Glomerular visceral epithelial cell (primary cell): ENCODE measurements around the gene PGA5.

ENCODE experiments used
- DNase-seq: peaks from one replicate; pipeline ENCODE4 v3.0.0-alpha.2; 2016; ENCODE audit errors: extremely low spot score

Gene PGA5

DNA sequence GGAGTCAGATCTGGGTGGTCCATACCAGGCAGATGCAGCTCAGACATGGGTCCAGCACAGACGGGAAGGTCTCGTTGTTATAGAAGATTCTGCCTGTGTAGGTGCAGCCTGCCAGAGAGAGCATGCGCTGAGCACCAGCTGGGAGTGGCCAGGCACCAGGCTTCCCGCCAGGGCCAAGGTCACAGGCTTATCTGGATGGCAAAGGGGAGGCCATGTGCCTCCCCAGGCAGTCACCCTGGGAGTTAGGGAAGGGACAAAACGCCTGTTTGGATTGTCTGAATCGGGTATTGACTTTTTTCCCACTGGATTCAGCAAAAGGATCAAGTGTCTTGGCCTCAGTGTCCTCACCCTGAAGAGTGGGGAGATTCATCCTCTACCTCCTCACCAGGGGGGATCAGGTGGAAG, 26.5 kb downstream of the PGA5 start:
- no peak for DNase-seq

DNA sequence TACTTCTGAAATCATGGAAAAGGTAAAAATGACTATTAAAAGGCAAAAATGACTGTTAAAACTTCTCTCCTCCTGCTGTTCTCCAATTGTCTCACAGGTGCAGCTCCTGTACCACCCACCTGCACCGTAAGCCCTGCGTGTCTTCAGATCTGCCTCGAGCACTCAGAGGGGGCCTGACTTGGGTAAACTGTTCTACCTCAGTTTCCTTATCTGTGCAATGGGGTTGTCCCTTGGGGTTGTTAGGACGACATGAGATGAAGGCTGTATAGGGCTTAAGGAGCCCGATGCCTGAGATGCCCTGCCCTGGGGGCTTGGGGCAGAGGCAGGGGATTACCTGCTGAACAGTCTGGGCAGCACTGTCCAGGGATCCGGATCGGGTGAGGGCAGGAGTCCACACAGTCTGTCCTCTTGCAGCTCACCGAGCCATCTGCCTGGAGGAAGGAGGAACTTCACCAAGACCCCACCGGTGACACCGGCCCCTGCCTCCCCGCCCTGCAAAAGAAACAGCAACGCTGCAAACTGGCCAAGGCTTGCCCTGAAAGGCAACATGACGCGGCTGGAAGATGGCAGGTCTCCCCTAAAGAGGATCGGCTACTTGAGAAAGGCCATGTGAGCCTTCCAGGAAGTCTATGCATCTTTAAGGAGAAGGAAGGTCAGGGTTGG, 27.7 kb downstream of the PGA5 start:
- no peak for DNase-seq

DNA sequence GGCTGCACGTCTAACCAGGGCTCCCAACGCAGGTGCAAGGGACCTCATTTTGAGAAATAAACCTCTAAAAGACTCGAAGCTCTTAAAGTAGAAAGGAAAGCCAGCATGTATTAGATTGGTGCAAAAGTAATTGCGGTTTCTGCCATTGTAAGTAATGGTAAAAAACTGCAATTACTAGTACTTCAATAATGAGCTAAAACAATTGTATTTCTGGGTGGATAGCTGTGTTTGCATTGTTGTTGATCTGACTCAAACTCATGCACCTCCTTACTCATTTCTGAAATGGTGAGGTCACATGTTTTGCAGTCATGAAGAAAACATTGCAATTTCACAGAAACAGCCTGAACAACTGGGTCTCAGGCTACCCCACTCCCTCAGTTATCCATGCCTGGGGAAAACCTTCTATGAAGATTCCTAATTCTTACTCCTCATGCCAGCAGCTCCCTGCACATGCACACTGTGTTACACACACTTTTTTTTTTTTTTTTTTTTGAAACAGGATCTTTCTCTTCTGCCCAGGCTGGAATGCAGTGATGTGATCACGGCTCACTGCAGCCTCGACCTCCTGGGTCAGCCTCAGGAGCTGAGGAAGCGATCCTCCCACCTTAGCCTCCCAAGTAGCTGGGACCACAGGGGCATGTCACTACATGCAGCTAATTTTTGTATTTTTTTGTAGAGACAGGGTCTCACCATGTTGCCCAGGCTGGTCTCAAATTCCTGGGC, 29.5 kb downstream of the PGA5 start:
- no peak for DNase-seq

DNA sequence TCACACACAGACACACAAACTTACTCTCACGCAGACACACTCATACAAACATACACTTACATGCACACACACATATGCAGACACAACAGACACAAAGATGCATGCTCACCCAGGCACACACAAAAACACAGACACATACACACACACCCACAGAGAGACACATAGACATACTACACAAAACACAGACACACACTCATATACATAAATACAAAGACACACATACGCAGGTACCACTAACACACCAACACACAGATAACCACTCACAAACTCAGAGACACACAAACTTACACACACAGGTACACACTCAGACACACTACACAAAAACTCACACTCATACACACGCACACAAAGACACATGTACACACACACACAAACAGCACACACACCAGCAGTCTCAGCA, 31.8 kb downstream of the PGA5 start:
- no peak for DNase-seq

DNA sequence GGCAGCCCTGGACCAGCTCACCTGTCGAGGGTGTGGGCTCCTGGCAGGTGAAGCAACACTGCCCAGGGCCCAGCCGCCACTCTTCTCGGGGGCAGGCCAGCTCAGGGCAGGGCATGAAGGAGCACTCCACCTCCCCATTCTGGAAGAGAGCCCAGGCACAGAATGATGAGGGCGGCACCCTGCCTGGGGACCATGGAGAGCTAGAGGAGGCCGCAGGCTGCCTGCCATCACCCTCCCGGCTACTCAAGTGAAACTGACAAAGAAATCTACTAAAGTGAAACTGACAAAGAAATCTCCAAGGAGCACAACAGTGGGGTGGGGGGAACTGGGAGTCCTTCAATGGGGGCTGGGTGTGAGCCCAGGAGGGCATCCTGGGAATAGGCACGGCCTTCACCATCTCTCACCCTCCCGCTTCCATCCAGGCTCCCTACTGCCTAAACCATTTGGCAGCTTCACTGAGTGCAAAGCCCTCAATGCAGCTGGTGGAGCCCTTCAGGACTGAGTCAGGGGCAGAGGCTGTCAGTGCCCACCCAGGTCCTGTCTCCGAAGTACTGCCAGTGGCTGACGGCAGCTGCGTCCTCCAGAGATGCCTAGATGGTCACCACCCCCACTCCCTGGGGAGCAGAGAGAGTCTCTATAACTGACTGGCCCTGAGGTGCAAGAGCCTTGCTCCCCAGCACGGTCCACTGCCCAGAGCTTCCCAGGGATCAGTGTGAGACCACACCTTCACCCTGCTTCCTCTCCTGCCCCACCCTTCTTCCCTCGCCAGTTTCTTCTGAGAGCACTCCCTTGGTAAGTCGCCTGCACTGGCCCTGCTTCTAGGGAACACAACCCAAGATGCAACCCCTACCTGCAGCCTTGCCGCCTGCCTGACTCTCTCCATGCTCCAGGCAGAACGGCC, 32.5 kb downstream of the PGA5 start:
- DNase-seq: no peak

DNA sequence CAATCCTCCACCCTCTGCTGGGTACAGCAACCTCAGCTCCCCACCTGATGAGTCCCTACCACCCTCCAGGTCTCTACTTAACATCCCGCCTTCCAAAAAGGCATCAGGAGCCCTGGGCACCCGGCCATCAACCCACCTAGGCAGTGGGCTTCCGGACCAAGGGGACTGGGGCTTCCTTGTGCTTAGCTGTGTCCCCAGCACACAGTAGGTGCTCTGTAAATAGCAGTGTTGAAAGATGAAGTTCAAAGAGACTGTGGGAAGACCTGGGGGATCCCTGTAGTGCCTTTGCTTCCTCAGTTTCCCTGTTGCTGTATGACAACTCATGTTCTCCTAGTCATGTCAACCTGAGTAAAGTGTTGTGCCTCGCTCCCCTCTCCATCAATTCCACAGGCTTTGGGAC, 33.1 kb downstream of the PGA5 start:
- no peak for DNase-seq

DNA sequence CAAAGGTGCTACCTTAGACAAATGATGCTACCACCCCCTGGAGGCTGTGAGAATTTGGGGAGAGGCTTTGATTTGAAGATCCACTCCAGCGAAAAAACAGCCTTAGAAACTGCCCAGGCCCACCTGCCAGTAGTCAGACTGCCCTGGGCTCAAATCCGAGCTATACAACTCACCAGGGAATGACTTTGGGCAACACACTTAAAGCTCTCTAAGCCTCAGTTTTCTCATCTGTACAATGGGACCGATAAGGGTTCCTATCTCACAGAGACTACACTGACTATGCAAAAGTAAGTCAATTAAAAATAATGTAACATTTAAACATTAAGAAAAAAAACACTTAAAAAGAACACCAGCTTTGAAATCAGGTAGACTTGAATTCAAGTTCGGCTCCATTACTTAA, 34.2 kb downstream of the PGA5 start:
- no peak for DNase-seq

DNA sequence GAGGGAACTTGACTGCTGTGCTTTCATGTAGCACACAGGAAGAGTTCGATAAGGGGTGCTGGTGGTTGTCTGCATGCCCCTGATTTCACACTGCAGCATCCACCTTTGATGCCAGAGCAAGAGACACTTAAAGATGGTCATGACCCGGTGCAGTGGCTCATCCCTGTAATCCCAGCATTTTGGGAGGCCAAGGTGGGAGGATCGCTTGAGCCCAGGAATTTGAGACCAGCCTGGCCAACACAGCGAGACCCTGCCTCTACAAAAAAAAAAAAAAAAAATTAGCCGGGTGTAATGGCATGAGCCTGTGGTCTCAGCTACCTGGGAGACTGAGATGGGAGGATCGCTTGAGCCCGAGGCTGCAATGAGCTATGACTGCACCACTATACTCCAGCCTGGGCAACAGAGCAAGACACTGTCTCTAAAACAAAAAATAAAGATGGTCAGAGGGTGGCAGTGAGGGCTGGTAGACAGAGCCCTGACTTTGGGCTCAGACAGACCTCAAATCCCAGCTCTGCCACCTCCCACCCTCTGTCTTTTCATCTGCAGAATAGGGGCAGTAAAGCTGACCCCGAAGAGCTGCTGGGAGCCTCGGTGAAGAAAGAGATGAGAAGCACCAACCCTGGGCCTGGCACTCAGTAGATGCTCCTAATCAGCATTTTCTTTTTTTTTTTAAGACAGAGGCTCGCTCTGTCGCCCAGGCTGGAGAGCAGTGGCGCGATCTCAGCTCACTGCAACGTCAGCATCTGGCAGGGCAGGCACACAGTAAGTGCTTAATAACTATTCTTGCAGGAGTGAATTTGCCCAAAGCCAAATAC, 36.4 kb downstream of the PGA5 start:
- no peak for DNase-seq

DNA sequence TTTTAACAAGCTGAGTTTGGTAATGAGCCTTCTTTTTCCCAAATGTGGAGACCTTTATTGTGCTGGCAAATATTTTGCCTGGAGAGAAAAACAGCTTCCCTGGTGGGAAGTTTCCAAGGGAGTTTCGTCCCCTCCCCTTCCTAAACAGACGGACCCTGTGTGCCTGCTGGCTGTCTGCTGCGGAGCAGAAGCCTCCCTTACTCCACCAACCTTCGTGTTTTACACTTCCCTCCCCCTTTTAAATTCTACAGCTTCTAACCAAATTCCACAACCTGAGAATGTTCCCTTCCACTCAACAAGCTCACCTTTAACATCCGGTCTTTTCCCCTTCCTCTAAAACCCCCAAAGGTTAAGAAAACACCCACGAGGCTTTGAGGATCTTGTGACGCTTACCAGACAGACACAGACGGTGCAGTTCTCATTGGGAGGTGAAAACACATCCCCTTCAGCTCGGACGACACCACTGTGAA, 37.1 kb downstream of the PGA5 start:
- DNase-seq: no peak

DNA sequence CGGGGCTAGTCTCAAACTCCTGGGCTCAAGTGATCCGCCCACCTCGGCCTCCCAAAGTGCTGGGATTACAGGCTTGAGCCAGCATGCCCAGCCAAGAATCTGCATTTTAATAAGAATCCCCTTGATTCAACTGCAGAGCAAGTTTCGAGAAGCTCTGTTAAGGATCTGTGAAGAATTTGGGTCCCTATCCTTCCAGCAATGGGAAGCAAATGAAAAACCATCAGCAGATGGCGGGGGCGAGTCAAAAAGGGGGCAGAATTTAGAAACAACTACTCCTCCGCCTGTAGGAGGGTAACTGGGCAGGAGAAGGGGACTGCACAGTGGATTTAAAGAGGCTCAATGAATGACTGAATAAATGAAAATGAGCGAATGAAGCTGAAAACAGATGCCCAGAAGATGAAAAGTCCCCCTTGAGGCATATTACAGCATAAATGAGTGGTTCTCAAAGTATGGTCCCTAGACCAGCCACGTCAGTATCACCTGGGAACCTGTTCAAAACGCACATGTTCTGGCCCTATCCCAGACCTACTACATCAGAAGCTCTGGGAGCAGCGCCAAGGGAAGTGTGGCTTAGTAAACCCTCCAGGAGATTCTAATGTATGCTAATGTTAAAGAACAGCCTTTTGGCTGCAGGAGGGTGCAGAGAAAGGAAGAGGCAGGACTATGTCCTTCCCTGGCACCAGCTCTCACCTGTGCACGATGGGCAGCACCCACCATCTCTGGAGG, 39.1 kb downstream of the PGA5 start:
- DNase-seq: no peak

DNA sequence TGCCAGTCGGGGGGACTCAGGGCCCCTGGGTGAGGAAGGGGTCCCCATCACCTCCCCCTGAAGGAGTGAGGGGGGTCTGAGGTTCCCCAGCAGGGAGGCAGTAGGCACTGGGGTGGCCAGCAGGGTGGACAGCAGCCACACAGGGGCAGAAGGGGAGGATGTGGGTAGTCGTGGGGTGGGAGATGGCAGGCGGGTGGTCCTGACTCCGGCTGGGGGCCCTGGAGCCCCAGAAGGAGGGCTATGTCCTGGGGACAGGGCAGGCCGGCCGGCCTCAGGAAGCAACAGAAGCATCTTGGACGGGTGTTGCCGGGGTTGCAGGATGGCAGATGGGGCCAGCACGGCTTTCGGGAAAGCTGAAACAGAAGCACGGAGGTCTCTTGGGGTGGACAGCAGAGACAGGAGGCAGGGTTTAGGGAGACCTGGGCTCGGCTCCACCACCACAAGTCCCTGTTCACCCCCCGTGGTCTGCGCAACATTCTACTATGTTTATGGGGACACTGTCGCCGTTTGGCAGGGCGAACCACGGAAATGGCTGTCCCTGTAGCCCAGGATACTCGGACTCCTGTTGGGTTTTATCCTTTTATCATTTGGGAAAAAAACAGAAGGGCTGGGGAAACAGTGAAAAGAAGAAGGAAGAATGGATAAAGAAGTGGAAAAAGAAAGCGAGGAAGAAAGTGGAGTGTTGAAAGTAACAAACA, 40.1 kb downstream of the PGA5 start:
- DNase-seq: no peak

DNA sequence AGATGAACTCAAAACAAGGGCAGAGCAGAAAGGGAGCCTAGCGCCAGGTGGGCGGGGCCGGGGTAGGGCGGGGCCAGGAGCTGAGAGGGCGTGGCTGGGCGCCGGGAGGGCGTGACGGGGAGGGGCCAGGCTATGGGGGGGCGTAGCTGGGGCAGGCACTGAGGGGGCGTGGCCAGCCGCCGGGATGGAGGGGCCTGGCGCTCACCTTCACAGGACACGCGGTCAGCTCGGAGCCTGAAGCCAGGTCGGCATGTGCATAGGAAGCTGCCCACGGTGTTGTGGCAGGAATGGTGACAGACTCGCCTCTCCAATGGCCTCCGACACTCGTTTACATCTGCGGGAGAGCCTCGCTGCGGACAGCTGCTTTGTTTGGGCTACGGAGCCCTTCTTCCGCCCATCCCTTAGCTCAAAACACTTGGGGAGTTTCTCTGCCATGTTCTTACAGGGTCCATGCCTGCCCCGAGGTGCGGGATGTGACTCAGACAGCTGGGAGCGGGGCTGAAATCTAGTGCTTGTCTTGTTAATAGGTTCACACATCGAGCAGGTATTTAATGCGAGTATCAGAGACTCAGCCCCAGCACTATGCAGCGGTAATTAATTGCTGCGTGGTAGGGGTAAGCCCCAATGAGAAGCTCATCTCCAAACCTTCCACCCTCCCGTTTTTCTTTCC, 40.7 kb downstream of the PGA5 start:
- DNase-seq: no peak

DNA sequence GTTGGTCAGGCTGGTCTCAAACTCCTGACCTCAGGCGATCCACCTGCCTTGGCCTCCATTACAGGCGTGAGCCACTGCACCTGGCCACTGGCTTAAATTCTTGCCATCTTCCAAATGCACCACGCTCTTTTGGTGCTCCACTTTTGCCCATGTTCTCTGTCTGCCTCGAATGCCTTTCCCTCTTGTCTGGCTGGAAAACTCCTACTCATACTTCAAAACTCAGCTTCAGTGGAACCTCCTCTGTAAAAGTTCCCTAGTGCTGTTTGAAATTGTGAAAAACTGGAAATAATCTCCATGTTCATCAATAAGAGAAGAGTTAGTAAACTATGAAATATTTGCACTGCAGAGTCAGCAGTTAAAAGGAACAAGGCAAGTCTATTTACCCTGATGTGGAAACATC, 42.6 kb downstream of the PGA5 start:
- DNase-seq: no peak

DNA sequence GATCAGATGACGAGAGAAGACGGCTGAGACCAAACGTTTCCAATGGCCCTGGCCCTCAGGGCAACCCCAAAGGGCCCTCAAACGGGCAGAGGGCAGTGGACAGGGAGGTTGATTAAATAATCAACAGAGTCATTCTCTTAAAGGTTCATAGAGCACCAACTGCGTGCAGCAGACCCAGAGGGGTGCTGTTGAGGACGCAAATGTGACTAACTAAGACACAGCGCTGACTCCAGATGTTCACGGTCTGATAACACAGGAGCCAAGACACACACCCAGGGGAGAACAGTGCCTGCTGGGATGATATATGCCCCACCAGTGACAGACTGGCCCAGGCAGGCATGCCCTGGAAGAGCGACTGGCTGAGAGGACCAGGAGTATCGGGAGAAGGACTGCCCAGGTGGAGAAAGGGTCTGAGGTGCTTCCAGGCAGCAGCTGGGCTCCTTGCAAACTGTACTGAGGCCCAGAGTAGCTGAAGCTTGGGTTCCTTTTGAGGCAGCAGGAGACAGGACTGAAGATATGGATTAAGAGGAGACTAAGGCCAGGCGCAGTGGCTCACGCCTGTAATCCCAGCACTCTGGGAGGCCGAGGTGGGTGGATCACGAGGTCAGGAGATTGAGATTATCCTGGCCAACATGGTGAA, 46.5 kb downstream of the PGA5 start:
- no peak for DNase-seq

DNA sequence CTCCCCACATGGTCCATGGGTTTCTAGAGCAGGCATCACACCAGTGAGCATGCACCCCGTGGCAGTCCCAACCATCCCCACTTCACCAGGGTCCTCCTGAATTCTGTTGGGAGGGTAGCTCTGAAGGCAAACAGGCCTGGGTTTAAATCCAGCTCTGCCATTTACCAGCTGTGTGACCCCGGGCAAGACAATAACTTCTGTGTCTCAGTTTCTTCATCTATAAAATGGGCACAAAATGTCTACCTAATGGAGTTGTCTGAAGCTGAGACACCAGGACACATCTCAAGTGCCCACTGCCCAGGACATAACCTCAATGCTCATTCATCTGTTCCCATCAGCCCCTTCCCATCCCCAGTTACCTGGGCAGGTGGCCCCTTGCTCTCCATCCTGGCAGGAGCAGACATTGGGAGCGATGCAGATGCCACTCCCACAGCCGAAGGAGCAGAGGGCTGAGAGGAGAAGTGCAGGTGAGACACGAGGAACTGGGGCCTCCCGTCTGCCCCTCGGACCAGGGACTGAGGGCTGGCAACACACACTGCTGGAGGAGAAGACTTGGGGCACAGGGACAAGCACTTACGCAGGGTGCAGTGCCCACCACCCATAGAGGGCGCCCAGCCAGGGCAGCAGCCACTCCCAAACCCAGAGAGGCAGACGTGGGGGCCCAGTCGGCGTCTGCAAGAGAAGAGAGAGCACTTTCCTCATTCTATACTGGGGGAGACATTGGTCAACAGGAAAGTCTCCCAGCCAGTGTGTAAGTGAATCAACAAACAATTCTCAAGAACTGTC, 50.1 kb downstream of the PGA5 start:
- DNase-seq: no peak

DNA sequence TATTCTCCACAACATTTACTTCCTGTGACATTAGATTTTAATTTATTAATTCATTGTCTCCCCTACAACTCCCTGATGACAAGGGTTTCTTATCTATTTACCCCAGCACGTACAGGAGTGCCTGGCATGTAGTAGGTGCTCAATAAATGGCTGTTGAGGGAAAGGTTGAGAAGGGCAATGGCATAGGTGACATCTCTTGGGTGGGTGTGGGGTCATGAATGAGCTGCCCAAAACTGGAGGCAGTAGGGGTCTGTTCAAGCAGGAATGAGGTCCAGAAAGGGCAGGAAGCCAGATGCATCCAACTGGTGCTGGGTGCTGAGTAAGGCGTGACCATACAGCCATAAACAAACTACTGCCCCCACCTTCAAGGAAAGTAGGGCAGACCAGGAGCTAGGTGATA, 51.4 kb downstream of the PGA5 start:
- no peak for DNase-seq

DNA sequence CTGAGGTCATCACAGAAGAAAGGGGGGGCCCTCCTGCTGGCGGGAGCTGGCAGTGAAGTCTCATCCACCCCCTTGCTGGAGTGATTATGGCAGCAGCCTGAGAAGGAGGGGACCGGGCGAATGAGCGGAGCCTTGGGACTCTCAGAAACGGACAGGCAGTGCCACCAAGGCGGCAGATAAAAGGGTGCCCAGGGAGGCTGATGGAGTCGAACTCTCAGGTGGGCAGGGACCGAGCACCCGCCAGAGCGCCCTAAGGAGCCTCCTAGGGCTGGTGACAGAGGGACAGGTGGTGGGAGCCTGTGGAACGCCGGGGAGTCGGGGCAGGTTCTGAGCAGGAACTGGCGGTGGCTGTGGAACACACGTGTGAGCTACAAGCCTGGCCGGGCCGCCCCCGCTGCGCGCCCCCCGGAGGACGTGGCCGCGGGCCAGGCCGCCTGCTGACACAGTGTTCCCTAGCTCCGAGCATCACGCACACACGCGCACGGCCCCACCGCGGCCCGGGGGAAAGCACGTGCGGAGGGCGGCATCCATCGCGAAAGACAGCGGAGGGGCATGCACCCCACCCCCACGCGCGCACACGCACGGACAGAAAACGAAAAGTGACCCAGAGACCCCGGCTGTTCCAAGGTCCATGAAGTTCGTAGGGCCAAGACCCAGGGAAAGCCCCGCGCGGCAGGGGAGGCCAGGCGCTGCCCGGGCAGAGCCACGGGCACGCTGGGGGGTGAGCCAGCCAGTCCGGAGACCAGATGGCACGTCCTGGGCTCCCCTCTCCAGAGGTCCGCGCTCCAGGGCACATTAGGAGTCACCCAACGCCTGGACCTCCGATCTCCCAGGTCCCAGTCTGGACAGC, 53.1 kb downstream of the PGA5 start:
- peak; percentile 45 for DNase-seq
